ENCODE data around the gene OAF. TPM values are rescaled to one million over a fixed set of nuclear protein-coding genes. Genes with fewer than 3 reads are reported as not detected.

OAF gene
- total RNA-seq, 1 donor from 2014 or later = 30.0 TPM

DNA sequence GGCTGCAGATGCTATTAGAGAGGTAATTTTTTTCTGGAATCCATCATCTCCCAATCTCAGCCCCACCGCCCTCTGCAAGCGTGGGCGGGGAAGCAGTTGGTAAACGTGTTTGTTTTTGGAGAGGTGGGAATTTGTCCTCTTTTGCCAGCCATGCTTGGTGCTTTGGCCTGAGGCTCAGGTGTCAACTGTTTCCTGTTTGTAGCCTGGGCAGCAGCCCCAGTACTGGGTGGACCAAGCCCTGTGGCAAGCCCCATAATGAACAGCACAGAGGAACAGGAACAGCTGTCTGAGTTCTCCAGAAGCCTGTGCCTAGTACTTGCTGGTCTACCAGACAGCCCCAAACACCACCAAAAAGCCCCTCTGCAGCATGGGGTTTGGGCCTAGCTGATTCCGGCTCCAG is 68.7 kb downstream of the OAF start:
- intact Hi-C loops (cut with DNase I) = no loop called here
- DNase-seq (no peak), ATAC-seq (ENCODE audit: poor library complexity) (no peak)

Other genes with a start within 250 kb of the OAF start
- gene TRIM29, start 72.9 kb upstream of the OAF start, total RNA-seq = not detected
- gene POU2F3, start 29.1 kb downstream of the OAF start, total RNA-seq = not detected
- 7.3 TPM for gene TLCD5, start 114.3 kb downstream of the OAF start, total RNA-seq
- 81.7 TPM for gene ARHGEF12, start 125.4 kb downstream of the OAF start, total RNA-seq

Measured in Right ventricle myocardium superior (tissue), 1 donor.